ENCODE results near the gene ACACB.

ACACB gene

DNA sequence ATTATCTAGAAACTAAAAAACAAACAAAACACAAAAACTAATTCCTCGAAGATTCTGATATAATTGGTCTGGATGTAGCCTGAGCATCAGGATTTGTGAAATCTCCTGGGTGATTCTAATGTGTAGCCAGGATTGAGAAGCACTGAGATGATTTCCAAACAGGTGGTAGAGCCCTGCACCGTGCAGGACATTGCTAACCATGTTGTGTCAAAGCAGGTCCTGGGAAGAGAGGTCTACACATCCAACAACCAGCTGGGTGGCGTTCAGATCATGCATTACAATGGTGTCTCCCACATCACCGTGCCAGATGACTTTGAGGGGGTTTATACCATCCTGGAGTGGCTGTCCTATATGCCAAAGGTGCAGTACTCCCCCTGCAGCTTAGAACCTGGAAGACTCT is 136.4 kb downstream of the ACACB start:
- no peak for DNase-seq (ENCODE audit: low read depth in 2 of 2)
- TF ChIP-seq, protein P1, sequence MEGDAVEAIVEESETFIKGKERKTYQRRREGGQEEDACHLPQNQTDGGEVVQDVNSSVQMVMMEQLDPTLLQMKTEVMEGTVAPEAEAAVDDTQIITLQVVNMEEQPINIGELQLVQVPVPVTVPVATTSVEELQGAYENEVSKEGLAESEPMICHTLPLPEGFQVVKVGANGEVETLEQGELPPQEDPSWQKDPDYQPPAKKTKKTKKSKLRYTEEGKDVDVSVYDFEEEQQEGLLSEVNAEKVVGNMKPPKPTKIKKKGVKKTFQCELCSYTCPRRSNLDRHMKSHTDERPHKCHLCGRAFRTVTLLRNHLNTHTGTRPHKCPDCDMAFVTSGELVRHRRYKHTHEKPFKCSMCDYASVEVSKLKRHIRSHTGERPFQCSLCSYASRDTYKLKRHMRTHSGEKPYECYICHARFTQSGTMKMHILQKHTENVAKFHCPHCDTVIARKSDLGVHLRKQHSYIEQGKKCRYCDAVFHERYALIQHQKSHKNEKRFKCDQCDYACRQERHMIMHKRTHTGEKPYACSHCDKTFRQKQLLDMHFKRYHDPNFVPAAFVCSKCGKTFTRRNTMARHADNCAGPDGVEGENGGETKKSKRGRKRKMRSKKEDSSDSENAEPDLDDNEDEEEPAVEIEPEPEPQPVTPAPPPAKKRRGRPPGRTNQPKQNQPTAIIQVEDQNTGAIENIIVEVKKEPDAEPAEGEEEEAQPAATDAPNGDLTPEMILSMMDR (IDR thresholded peaks at IDR 0.05; ENCODE audit: low read depth, low read length), result no peak
- no peak overlapping the region for H3K4me3 ChIP-seq (replicated peaks in 1 of 2; ENCODE audit: low read depth in 2 of 2, low read length in 2 of 2)

DNA sequence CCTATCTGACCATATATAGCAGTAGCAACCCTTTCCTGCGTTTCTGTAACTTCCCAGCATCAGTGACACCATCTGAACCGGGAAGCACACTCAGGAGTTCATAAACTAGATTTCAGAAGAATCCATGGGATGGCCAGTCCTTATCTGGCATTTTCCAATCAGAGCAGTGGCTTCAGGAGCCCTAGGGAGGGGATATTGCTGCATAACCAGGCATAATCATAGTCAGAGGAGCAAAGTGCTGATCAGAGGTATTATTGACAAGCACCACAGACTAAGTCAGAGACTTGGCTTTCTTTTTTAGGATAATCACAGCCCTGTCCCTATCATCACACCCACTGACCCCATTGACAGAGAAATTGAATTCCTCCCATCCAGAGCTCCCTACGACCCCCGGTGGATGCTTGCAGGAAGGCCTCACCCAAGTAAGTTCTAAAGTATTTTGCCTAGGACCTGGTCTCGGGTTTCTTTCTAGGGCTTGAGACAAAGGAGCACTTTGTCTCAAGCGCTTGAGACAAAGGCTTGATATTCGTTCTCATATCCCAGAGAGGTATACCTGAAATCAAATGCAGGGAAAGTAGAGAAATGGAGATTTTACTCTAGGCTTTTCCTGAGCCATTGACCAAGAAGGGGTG is 137.6 kb downstream of the ACACB start:
- no peak for DNase-seq (ENCODE audit: low read depth in 2 of 2)
- TF ChIP-seq, protein P1 (IDR thresholded peaks at IDR 0.05; ENCODE audit: low read depth, low read length), result no peak
- H3K4me3 ChIP-seq (replicated peaks in 1 of 2; ENCODE audit: low read depth in 2 of 2, low read length in 2 of 2), result no peak overlapping the region

DNA sequence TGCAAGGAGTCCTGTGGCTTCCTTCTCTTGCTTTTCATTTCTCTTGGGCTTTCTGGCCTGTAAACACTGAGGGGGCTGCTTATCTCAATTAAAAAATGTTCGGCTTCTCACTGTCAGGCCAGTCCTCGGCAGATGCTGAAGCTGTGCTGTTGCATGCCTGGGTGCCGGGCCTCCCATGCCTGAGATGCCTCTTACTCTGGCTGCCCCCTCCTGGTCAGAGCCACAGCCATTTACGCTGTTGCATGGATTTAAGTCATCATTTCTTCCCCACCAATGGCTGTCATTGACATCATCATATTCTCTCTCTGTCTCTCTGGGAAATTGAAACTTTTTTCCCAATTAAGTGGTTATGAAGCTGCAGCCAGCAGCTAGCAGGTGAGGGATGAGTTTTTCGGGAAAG is 139.0 kb downstream of the ACACB start:
- DNase-seq (ENCODE audit: low read depth in 2 of 2), result peak; percentile 42 to 69
- H3K4me3 ChIP-seq (replicated peaks in 1 of 2; ENCODE audit: low read depth in 2 of 2, low read length in 2 of 2), result no peak overlapping the region
- TF ChIP-seq, protein P1 (IDR thresholded peaks at IDR 0.05; ENCODE audit: low read depth, low read length), result peak; percentile 20

DNA sequence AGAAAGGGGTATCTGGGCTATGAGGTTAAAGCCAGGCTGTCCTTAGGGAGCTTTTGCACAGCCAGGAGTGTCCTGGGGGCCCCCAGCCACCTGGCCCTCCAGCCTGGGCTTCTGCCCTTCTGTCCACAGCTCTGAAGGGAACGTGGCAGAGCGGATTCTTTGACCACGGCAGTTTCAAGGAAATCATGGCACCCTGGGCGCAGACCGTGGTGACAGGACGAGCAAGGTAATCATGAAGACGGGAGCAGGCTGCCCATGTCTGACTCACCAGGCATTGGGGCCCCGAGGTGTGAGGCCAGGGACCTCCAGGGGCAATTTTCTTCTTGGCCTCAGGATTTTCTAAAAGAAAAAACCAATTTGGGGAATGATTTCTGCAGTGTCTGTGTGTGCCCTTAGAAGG is 139.6 kb downstream of the ACACB start:
- TF ChIP-seq, protein P1 (IDR thresholded peaks at IDR 0.05; ENCODE audit: low read depth, low read length), result no peak
- no peak for DNase-seq (ENCODE audit: low read depth in 2 of 2)
- H3K4me3 ChIP-seq (replicated peaks in 1 of 2; ENCODE audit: low read depth in 2 of 2, low read length in 2 of 2), result no peak overlapping the region

DNA sequence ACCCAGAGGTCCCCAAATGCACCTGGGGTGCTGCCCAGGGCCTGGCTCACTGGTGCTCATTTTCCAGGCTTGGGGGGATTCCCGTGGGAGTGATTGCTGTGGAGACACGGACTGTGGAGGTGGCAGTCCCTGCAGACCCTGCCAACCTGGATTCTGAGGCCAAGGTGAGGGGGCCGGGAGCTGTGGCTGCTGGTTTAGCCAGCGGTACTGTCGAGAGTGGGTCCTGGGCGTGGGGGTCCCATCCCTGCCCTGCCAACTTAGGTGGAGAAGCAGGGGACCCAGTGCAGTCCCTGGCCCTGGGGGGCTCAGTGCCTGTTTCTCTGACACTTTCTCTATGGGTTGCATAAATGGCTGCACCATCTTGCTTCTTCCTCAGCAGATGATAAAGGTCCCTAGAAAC is 141.8 kb downstream of the ACACB start:
- DNase-seq (ENCODE audit: low read depth in 2 of 2), result no peak
- TF ChIP-seq, protein P1 (IDR thresholded peaks at IDR 0.05; ENCODE audit: low read depth, low read length), result no peak
- no peak overlapping the region for H3K4me3 ChIP-seq (replicated peaks in 1 of 2; ENCODE audit: low read depth in 2 of 2, low read length in 2 of 2)

DNA sequence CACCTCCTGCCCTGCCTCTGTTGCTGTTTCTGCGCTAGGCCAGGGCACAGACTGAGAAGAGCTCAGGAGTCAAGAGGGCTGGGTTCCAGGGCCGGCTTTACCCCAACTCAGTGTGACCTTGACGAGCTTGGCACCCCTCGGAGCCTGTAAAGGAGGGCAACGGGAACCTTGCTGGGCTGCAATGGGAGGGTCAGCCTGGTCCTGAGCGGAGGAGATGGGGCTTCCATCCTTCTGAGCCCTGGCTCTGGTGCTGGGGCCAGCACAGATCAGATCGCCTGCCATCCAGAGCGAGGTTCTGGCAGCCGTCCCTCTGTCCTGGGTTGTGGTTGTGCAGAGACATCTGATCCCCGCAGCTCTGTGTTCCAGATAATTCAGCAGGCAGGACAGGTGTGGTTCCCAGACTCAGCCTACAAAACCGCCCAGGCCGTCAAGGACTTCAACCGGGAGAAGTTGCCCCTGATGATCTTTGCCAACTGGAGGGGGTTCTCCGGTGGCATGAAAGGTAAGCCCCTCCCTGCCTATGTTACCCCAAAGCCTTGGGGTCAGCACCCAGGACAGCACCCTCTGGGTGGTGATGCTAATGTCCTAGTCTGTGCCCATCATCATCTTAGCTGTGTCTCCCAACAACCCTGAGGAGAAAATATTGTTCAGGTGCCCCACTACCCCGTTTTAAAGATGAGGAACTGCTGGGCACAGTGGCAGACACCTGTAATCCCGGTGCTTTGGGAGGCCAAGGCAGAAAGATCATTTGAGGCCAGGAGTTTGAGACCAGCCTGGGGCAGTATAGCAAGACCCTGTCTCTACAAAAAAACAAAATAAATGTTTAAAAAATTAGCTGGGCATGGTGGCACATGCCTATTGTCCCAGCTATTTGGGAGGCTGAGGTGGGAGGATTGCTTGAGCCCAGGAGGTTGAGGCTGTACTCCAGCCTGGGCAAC is 142.5 kb downstream of the ACACB start:
- TF ChIP-seq, protein P1 (IDR thresholded peaks at IDR 0.05; ENCODE audit: low read depth, low read length), result no peak
- no peak overlapping the region for H3K4me3 ChIP-seq (replicated peaks in 1 of 2; ENCODE audit: low read depth in 2 of 2, low read length in 2 of 2)
- DNase-seq (ENCODE audit: low read depth in 2 of 2), result no peak

All from cardiac fibroblast (primary cell).